IMR-90 (cell line): ENCODE results near the gene IFI44. TPM values are rescaled to one million over a fixed set of nuclear protein-coding genes. Genes with fewer than 3 reads are reported as not detected.

Experiments
- ATAC-seq: fragments of 200-7000 bp; cut with Tn5 transposase; 2 replicates; pipeline ENCODE4 v1.9.1; 2020; ENCODE audit warnings: low read depth, mild to moderate bottlenecking, moderate library complexity
- BruUV-seq: library from RNA; stranded (reverse); fragments of 400-500 nt; replicated peaks from 2 replicates; lab custom pipeline; 2021; lab: Mats Ljungman, UMichigan
- CTCF ChIA-PET: fragments of 300-600 bp; formaldehyde crosslinking; extraction: SDS; loops from one replicate; lab custom pipeline; 2021; ENCODE audit warnings: antibody characterized with exemption; lab: Yijun Ruan, JAX
- POLR2A ChIA-PET: fragments of 300-600 bp; sonication (Branson Sonifier 250); formaldehyde crosslinking; loops from one replicate; lab custom pipeline; 2022; ENCODE audit warnings: antibody characterized with exemption; ENCODE audit not compliant: unreplicated experiment; lab: Charles Lee
- DNase-seq: peaks from one replicate; pipeline ENCODE4 v3.0.0; 2013
- H2AFZ ChIP-seq: replicated peaks from 2 replicates; pipeline ENCODE3; 2013; ENCODE audit warnings: low read length, mild to moderate bottlenecking; ENCODE audit not compliant: poor library complexity
- H2AK5ac ChIP-seq: 2 replicates; pipeline ENCODE4 v1.6.1; 2013; ENCODE audit warnings: low read depth, low read length, inconsistent platforms
- H2AK9ac ChIP-seq: replicated peaks from 2 replicates; pipeline ENCODE3; 2013; ENCODE audit warnings: mild to moderate bottlenecking, low read depth, low read length, moderate library complexity; ENCODE audit not compliant: poor library complexity
- H2BK120ac ChIP-seq: 2 replicates; pipeline ENCODE4 v1.6.1; 2013; ENCODE audit warnings: low read depth, low read length, inconsistent platforms
- H2BK15ac ChIP-seq: 3 replicates; pipeline ENCODE4 v1.6.1; 2013; ENCODE audit warnings: low read depth, low read length, inconsistent platforms
- H2BK20ac ChIP-seq: 2 replicates; pipeline ENCODE4 v1.6.1; 2013; ENCODE audit warnings: low read depth, mild to moderate bottlenecking, inconsistent platforms, low read length, moderate library complexity
- H2BK5ac ChIP-seq: 2 replicates; pipeline ENCODE4 v1.6.1; 2013; ENCODE audit warnings: mild to moderate bottlenecking, low read depth, low read length, inconsistent platforms; ENCODE audit not compliant: poor library complexity, severe bottlenecking
- H3K14ac ChIP-seq: replicated peaks from 2 replicates; pipeline ENCODE4 v1.6.1; 2013; ENCODE audit warnings: low read depth, low read length, inconsistent platforms
- H3K18ac ChIP-seq: 2 replicates; pipeline ENCODE4 v1.6.1; 2013; ENCODE audit warnings: low read depth, low read length, control low read depth
- H3K23ac ChIP-seq: 2 replicates; pipeline ENCODE4 v1.6.1; 2013; ENCODE audit warnings: low read depth, low read length, inconsistent platforms
- H3K27ac ChIP-seq: 2 replicates; pipeline ENCODE4 v1.5.1; 2013; ENCODE audit warnings: mild to moderate bottlenecking, control low read depth, low read length; ENCODE audit not compliant: insufficient read depth
- H3K27me3 ChIP-seq: 2 replicates; pipeline ENCODE4 v1.6.1; 2013; ENCODE audit warnings: low read length; ENCODE audit not compliant: control insufficient read depth, insufficient read depth
- H3K36me3 ChIP-seq: 2 replicates; pipeline ENCODE4 v1.6.1; 2013; ENCODE audit warnings: low read length, mixed read lengths; ENCODE audit not compliant: control insufficient read depth, insufficient read depth
- H3K4ac ChIP-seq: 2 replicates; pipeline ENCODE4 v1.6.1; 2013; ENCODE audit warnings: low read depth, low read length, inconsistent platforms
- H3K4me1 ChIP-seq: 2 replicates; pipeline ENCODE4 v1.6.1; 2013; ENCODE audit warnings: low read length, mixed read lengths; ENCODE audit not compliant: control insufficient read depth, insufficient read depth
- H3K4me2 ChIP-seq: 2 replicates; pipeline ENCODE4 v1.6.1; 2013; ENCODE audit warnings: low read depth, mild to moderate bottlenecking, control low read depth, low read length, moderate library complexity
- H3K4me3 ChIP-seq: 2 replicates; pipeline ENCODE4 v1.5.1; 2013; ENCODE audit warnings: low read depth, mild to moderate bottlenecking, control low read depth, low read length, moderate library complexity; ENCODE audit not compliant: insufficient read depth
- H3K56ac ChIP-seq: 2 replicates; pipeline ENCODE4 v1.6.1; 2013; ENCODE audit warnings: low read length, inconsistent platforms; ENCODE audit not compliant: insufficient read depth; ENCODE audit errors: extremely low read depth
- H3K79me1 ChIP-seq, 2 experiments: 2 replicates each; pipeline ENCODE4 v1.6.1; 2013; ENCODE audit warnings: low read length in 2 of 2, inconsistent platforms in 1 of 2, low read depth in 1 of 2
- H3K9ac ChIP-seq: 2 replicates; pipeline ENCODE4 v1.6.1; 2013; ENCODE audit warnings: low read depth, low read length, control low read depth
- H3K9me1 ChIP-seq: 2 replicates; pipeline ENCODE4 v1.6.1; 2013; ENCODE audit warnings: low read length, inconsistent platforms; ENCODE audit not compliant: insufficient read depth
- H3K9me3 ChIP-seq: 2 replicates; pipeline ENCODE4 v1.6.1; 2013; ENCODE audit warnings: low read length; ENCODE audit not compliant: control insufficient read depth, insufficient read depth
- H4K20me1 ChIP-seq: 2 replicates; pipeline ENCODE4 v1.6.1; 2013; ENCODE audit warnings: low read length, inconsistent platforms; ENCODE audit not compliant: insufficient read depth
- H4K5ac ChIP-seq: 2 replicates; pipeline ENCODE4 v1.6.1; 2013; ENCODE audit warnings: mild to moderate bottlenecking, low read depth, low read length, control low read depth
- H4K8ac ChIP-seq, 2 experiments: 2 replicates each; pipeline ENCODE4 v1.6.1; 2013; ENCODE audit warnings: low read depth in 2 of 2, low read length in 2 of 2, control low read depth in 1 of 2, inconsistent platforms in 1 of 2
- H4K91ac ChIP-seq: 2 replicates; pipeline ENCODE4 v1.6.1; 2013; ENCODE audit warnings: low read depth, low read length, inconsistent platforms; ENCODE audit not compliant: insufficient read depth
- CEBPB ChIP-seq: IDR thresholded peaks from 2 replicates; pipeline ENCODE4 v1.6.1; 2012; ENCODE audit warnings: low read depth, low read length, improper control_type of control experiment
- SMC3 ChIP-seq: fragments of 150-350 bp; IDR thresholded peaks from 2 replicates; pipeline ENCODE4 v1.6.1; 2016; ENCODE audit warnings: low read depth, mild to moderate bottlenecking, antibody characterized with exemption, low read length, moderate library complexity
- WGBS, 2 experiments: methylation state at CpG; one replicate each; pipeline versions ENCODE4 v1.1.5 to v1.1.7; 2013; ENCODE audit warnings: missing lambda C conversion rate in 2 of 2; ENCODE audit not compliant: insufficient read length in 1 of 2; ENCODE audit errors: extremely low coverage in 2 of 2; 5-methylcytosine and 5-hydroxymethylcytosine counted together
- dilution Hi-C: fragments of 300-500 bp; cut with HindIII; formaldehyde crosslinking; loops from one replicate; pipeline ENCODE4 v1.14.3; 2018; ENCODE audit warnings: low sequenced_read_pairs; ENCODE audit not compliant: unreplicated experiment
- in situ Hi-C: fragments of 300-500 bp; cut with MboI; formaldehyde crosslinking; loops from 3 replicates; pipeline ENCODE4 v1.14.3; 2019; ENCODE audit warnings: low sequenced_read_pairs, inconsistent platforms, mixed read lengths
- intact Hi-C: fragments of 100-400 bp; cut with micrococcal nuclease; formaldehyde crosslinking; loops from 2 replicates; pipeline ENCODE4 v1.10.0; 2022
- polyA plus RNA-seq, 3 experiments: library from polyadenylated mRNA; depleted of rRNA; stranded (reverse); fragments of >200 nt; gene quantifications; 2 replicates each; pipeline ENCODE4 v1.2.3, GENCODE V29; 2012; ENCODE audit warnings: low replicate concordance in 1 of 3
- total RNA-seq: library from RNA; depleted of rRNA; stranded (reverse); fragments of >200 nt; gene quantifications from 2 replicates; pipeline ENCODE4 v1.2.3, GENCODE V29; 2012

IFI44 gene
- total and polyA plus RNA-seq, 2 of the 4 experiments (the other 2 are of a cell fraction): 2.2 to 2.7 TPM

DNA sequence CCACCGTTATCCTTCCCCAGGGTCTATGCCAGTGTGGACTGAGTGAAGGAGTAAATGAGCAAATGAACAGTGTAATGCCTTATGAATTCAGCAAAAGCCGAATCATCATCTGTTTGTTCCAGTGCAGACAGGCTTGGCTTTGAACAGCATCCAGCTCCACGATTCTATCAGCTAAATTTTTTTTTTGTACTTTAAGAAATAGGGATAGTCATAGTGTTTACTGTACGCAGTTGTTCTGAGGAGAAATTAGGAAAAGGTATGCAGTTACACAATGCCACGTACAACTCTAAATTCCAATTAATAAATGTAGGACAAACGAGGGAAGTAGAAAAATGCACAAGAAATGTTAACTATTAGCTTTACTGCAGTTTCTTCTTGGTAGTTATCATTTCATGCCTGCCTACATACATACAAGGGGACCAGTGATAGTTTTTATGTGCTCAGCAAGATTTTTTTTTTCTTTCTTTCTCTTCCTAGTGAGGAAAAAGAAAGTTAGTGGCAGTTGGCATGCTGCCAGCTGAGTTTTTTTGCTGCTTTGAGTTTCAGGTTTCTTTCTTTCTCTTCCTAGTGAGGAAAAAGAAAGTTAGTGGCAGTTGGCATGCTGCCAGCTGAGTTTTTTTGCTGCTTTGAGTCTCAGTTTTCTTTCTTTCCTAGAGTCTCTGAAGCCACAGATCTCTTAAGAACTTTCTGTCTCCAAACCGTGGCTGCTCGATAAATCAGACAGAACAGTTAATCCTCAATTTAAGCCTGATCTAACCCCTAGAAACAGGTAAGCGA is 29.6 kb upstream of the IFI44 start, which contains the start of gene IFI44L:
TSS of gene IFI44L (plus strand) at position 646 of the 777 bp plus-strand sequence. CDS start 7,468 bp downstream, outside the sequence.
- no peaks in the 10 kb centered on the region for H4K20me1 ChIP-seq
- H3K18ac ChIP-seq: peak within 1 kb of the TSS; percentile 17
- in situ Hi-C loops (no loop called here), dilution Hi-C loops (no loop called here), intact Hi-C loops (loop anchor here (5.0 kb wide), 2 partner anchors 212 to 577 kb away; no protein-coding TSS in a partner anchor)
- DNase-seq (peak; percentile 59), ATAC-seq (peak; percentile 64)
- peak; percentile 43; the same call in 1 of the 2 replicates for TF ChIP-seq CEBPB
- TF ChIP-seq SMC3: no peak
- peaks cover 2% of the 10 kb centered on the region for H3K4me1 ChIP-seq
- H3K79me1 ChIP-seq: no peaks in the 10 kb centered on the region
- no peaks in the 10 kb centered on the region for H3K27me3 ChIP-seq
- peak within 1 kb of the TSS; percentile 36; the same call in 1 of the 2 replicates for H3K9ac ChIP-seq
- H2BK5ac ChIP-seq: peak within 1 kb of the TSS; percentile 40
- H4K5ac ChIP-seq: no peak within 1 kb of the TSS
- H4K8ac ChIP-seq: peak within 1 kb of the TSS in 1 of 2 experiments; percentile 67; a peak in 3 of 4 replicates
- no CpG with 5 or more reads among the region's 9 CpGs for WGBS, 2 experiments
- peak within 1 kb of the TSS; percentile 65 for H3K4me2 ChIP-seq
- no peak within 1 kb of the TSS for H2AK9ac ChIP-seq
- peak within 1 kb of the TSS; percentile 48; the same call in 1 of the 2 replicates for H3K14ac ChIP-seq
- BruUV-seq: no TSS peak
- peak within 1 kb of the TSS; percentile 19; the same call in 1 of the 2 replicates for H3K23ac ChIP-seq
- peak within 1 kb of the TSS; percentile 32; the same call in 1 of the 2 replicates for H2BK120ac ChIP-seq
- no peak within 1 kb of the TSS; the same call in 1 of the 2 replicates for H3K56ac ChIP-seq
- peak within 1 kb of the TSS; percentile 54 for H2BK20ac ChIP-seq
- H3K4me3 ChIP-seq: peak within 1 kb of the TSS; percentile 34
- H2AK5ac ChIP-seq: peak within 1 kb of the TSS; percentile 59; the same call in 1 of the 2 replicates
- H3K27ac ChIP-seq: peak within 1 kb of the TSS; percentile 13; the same call in 1 of the 2 replicates
- CTCF ChIA-PET: interaction anchor here (0.6 to 1.2 kb wide), 3 partner anchors 49 to 245 kb away, joined by 4 to 6 read pairs (median 5); no protein-coding TSS in a partner anchor
- H3K9me3 ChIP-seq: no peaks in the 10 kb centered on the region
- H2BK15ac ChIP-seq: peak within 1 kb of the TSS; percentile 47; the same call in 1 of the 3 replicates
- H3K4ac ChIP-seq: peak within 1 kb of the TSS; percentile 48; the same call in 1 of the 2 replicates
- peak within 1 kb of the TSS; percentile 68 for H2AFZ ChIP-seq
- no peaks in the 10 kb centered on the region for H3K9me1 ChIP-seq
- POLR2A ChIA-PET: no interaction called here
- no peaks in the 10 kb centered on the region for H3K36me3 ChIP-seq
- H4K91ac ChIP-seq: 0 out of 2 replicates have a peak within 1 kb of the TSS, but pooled peaks have one; percentile 2
